HCT116 (cell line): ENCODE data around the gene SERPINI1. TPM values are rescaled to one million over a fixed set of nuclear protein-coding genes. Genes with fewer than 3 reads are reported as not detected.

Source experiments
- ATAC-seq: fragments of 200-7000 bp; cut with Tn5 transposase; 2 replicates; pipeline ENCODE4 v1.9.1; 2020; ENCODE audit warnings: mild to moderate bottlenecking, moderate library complexity
- BruUV-seq: library from RNA; stranded (reverse); fragments of 400-500 nt; replicated peaks from 2 replicates; lab custom pipeline; 2021; lab: Mats Ljungman, UMichigan
- CTCF ChIA-PET: fragments of 300-600 bp; sonication (Branson Sonifier 250); formaldehyde crosslinking; loops from one replicate; lab custom pipeline; 2021; ENCODE audit warnings: antibody characterized with exemption; lab: Charles Lee
- POLR2A ChIA-PET: fragments of 300-600, 350-600 bp; sonication (Branson Sonifier 250); formaldehyde crosslinking; loops from one replicate; lab custom pipeline; 2021; ENCODE audit warnings: antibody characterized with exemption; lab: Charles Lee
- RAD21 ChIA-PET, 2 experiments: fragments of 300-600 bp; sonication (Branson Sonifier 250); formaldehyde crosslinking; loops; one replicate each; lab custom pipeline; 2023; ENCODE audit warnings: low total read pairs in 2 of 2; ENCODE audit not compliant: uncharacterized antibody in 2 of 2, unreplicated experiment in 2 of 2, low non-redundant PET in 1 of 2; lab: Charles Lee
- DNase-seq: peaks from one replicate; pipeline ENCODE4 v3.0.0-alpha.2; 2010; ENCODE audit warnings: low read depth, low spot score
- H2AFZ ChIP-seq: fragments of 200-600 bp; shearing (Covaris generic), sonication (generic); 2 replicates; pipeline ENCODE4 v1.6.1; 2017; ENCODE audit warnings: low read depth, mixed run types, mixed read lengths, antibody characterized with exemption, low read length; ENCODE audit not compliant: poor library complexity, severe bottlenecking
- H3K27ac ChIP-seq: 2 replicates; pipeline ENCODE4 v1.5.1; 2012; ENCODE audit warnings: low read depth, low read length
- H3K27me3 ChIP-seq: fragments of 200-600 bp; sonication (generic); 2 replicates; pipeline ENCODE4 v1.6.1; 2016; ENCODE audit warnings: mixed run types, low read length, mixed read lengths; ENCODE audit not compliant: insufficient read depth
- H3K36me3 ChIP-seq, 2 experiments: fragments of 200-500 bp in 1 of 2; fragments of 200-600 bp in 1 of 2; sonication (Bioruptor generic) in 1 of 2; sonication (generic) in 1 of 2; 2 replicates each; pipeline versions ENCODE4 v1.5.1 to v1.6.1; 2014 to 2016; ENCODE audit warnings: low read length in 2 of 2, inconsistent platforms in 1 of 2, mixed read lengths in 1 of 2, mixed run types in 1 of 2; ENCODE audit not compliant: insufficient read depth in 2 of 2, control insufficient read depth in 1 of 2
- H3K4me1 ChIP-seq, 2 experiments: fragments of 200-600 bp in 1 of 2; sonication (generic) in 1 of 2; 2 replicates each; pipeline versions ENCODE4 v1.5.1 to v1.6.1; 2012 to 2017; ENCODE audit warnings: low read length in 2 of 2, inconsistent platforms in 1 of 2, mild to moderate bottlenecking in 1 of 2, mixed read lengths in 1 of 2, mixed run types in 1 of 2, moderate library complexity in 1 of 2; ENCODE audit not compliant: insufficient read depth in 2 of 2, control insufficient read depth in 1 of 2
- H3K4me2 ChIP-seq: fragments of 200-600 bp; sonication (generic); 2 replicates; pipeline ENCODE4 v1.6.1; 2017; ENCODE audit warnings: mixed run types, low read length, mixed read lengths
- H3K4me3 ChIP-seq, 2 experiments: fragments of 200-600 bp in 1 of 2; sonication (generic) in 1 of 2; replicated peaks in 1 of 2; 2 replicates each; pipeline ENCODE4 v1.5.1; 2011 to 2016; ENCODE audit warnings: low read length in 2 of 2, control low read depth in 1 of 2, low read depth in 1 of 2, mild to moderate bottlenecking in 1 of 2, mixed read lengths in 1 of 2, mixed run types in 1 of 2
- H3K79me2 ChIP-seq: fragments of 200-600 bp; sonication (generic); 2 replicates; pipeline ENCODE4 v1.6.1; 2017; ENCODE audit warnings: mild to moderate bottlenecking, mixed run types, low read length, moderate library complexity, mixed read lengths; ENCODE audit not compliant: insufficient read depth
- H3K9ac ChIP-seq: fragments of 200-600 bp; sonication (generic); 2 replicates; pipeline ENCODE4 v1.6.1; 2016; ENCODE audit warnings: low read length, mixed read lengths
- H3K9me2 ChIP-seq: fragments of 200-600 bp; sonication (generic), shearing (Covaris generic); 2 replicates; pipeline ENCODE4 v1.6.1; 2017; ENCODE audit warnings: mixed run types, mild to moderate bottlenecking, moderate library complexity; ENCODE audit not compliant: insufficient read depth
- H3K9me3 ChIP-seq, 2 experiments: fragments of 200-500 bp in 1 of 2; fragments of 200-600 bp in 1 of 2; sonication (Bioruptor generic) in 1 of 2; sonication (generic) in 1 of 2; 2 replicates each; pipeline ENCODE4 v1.6.1; 2014 to 2017; ENCODE audit warnings: low read length in 2 of 2, mixed read lengths in 2 of 2, inconsistent platforms in 1 of 2, low read depth in 1 of 2, mild to moderate bottlenecking in 1 of 2, mixed run types in 1 of 2, moderate library complexity in 1 of 2; ENCODE audit not compliant: control insufficient read depth in 1 of 2, insufficient read depth in 1 of 2
- H4K20me1 ChIP-seq: fragments of 200-600 bp; sonication (generic), shearing (Covaris generic); 2 replicates; pipeline ENCODE4 v1.6.1; 2017; ENCODE audit warnings: mixed run types, mild to moderate bottlenecking, moderate library complexity; ENCODE audit not compliant: insufficient read depth
- ATF3 ChIP-seq: IDR thresholded peaks from 2 replicates; pipeline ENCODE4 v1.6.1; 2012
- CEBPB ChIP-seq: IDR thresholded peaks from 2 replicates; pipeline ENCODE4 v1.6.1; 2012; ENCODE audit warnings: low read depth
- CTCF ChIP-seq, 3 experiments: fragments of 200-600 bp in 1 of 3; sonication (generic) in 1 of 3; IDR thresholded peaks in 2 of 3; conservative IDR thresholded peaks in 1 of 3; 2 replicates each; pipeline ENCODE4 v1.5.1; 2012 to 2017; ENCODE audit warnings: low read depth in 2 of 3, low read length in 2 of 3, antibody characterized with exemption in 1 of 3, borderline replicate concordance in 1 of 3, control low read depth in 1 of 3, mild to moderate bottlenecking in 1 of 3, mixed read lengths in 1 of 3, mixed run types in 1 of 3, moderate library complexity in 1 of 3; ENCODE audit not compliant: insufficient read depth in 1 of 3
- EGR1 ChIP-seq: IDR thresholded peaks from 2 replicates; pipeline ENCODE4 v1.6.1; 2012; ENCODE audit warnings: low read depth
- ELF1 ChIP-seq: IDR thresholded peaks from 2 replicates; pipeline ENCODE4 v1.6.1; 2012; ENCODE audit warnings: low read depth, borderline replicate concordance
- EZH2 ChIP-seq: fragments of 200-600 bp; sonication (generic); IDR thresholded peaks from 2 replicates; pipeline ENCODE4 v1.6.1; 2017; ENCODE audit warnings: antibody characterized with exemption, mixed run types
- EZH2phosphoT487 ChIP-seq: fragments of 200-600 bp; IDR thresholded peaks from 2 replicates; pipeline ENCODE4 v1.6.1; 2018; ENCODE audit warnings: antibody characterized with exemption, borderline replicate concordance
- FOSL1 ChIP-seq: IDR thresholded peaks from 2 replicates; pipeline ENCODE4 v1.6.1; 2012; ENCODE audit warnings: low read depth
- MAX ChIP-seq: IDR thresholded peaks from 2 replicates; pipeline ENCODE4 v1.6.1; 2012
- POLR2A ChIP-seq: IDR thresholded peaks from 2 replicates; pipeline ENCODE4 v1.7.0; 2011; ENCODE audit warnings: borderline replicate concordance; ENCODE audit not compliant: insufficient read depth, insufficient read length; ENCODE audit errors: extremely low read depth
- POLR2AphosphoS5 ChIP-seq: IDR thresholded peaks from 2 replicates; pipeline ENCODE4 v1.6.1; 2011; ENCODE audit warnings: mild to moderate bottlenecking, low read depth, low read length, moderate library complexity
- RAD21 ChIP-seq: IDR thresholded peaks from 2 replicates; pipeline ENCODE4 v1.6.1; 2012; ENCODE audit warnings: low read depth, mild to moderate bottlenecking
- SIN3A ChIP-seq: IDR thresholded peaks from 2 replicates; pipeline ENCODE4 v1.6.1; 2012; ENCODE audit warnings: low read depth
- SP1 ChIP-seq: IDR thresholded peaks from 2 replicates; pipeline ENCODE4 v1.6.1; 2012; ENCODE audit warnings: low read depth
- SRF ChIP-seq: IDR thresholded peaks from 2 replicates; pipeline ENCODE4 v1.6.1; 2012; ENCODE audit warnings: low read depth
- ZBTB33 ChIP-seq: IDR thresholded peaks from 2 replicates; pipeline ENCODE4 v1.6.1; 2011; ENCODE audit warnings: mild to moderate bottlenecking, low read length, moderate library complexity; ENCODE audit not compliant: insufficient replicate concordance; ENCODE audit errors: extremely low read depth
- ZNF274 ChIP-seq: fragments of 200-500 bp; sonication (Bioruptor generic); IDR thresholded peaks from 2 replicates; pipeline ENCODE4 v1.6.1; 2014; ENCODE audit warnings: mild to moderate bottlenecking, low read depth, low read length, inconsistent platforms
- intact Hi-C: fragments of 100-400 bp; cut with micrococcal nuclease; formaldehyde crosslinking; loops from 2 replicates; pipeline ENCODE4 v1.10.0; 2022
- total RNA-seq: library from RNA; stranded (reverse); gene quantifications from one replicate; pipeline ENCODE4 v1.2.1, GENCODE V29; 2021; ENCODE audit not compliant: unreplicated experiment

SERPINI1 gene
- total RNA-seq, 1 experiment from 2014 or later: 6.5 TPM

- TF ChIP-seq CTCF (IDR thresholded peaks at IDR 0.05 in 2 of 3, conservative IDR thresholded peaks at IDR 0.05 in 1 of 3; ENCODE audit: borderline replicate concordance in 1 of 3, insufficient read depth in 1 of 3, low read depth in 2 of 3, low read length in 2 of 3) (no peak), SIN3A (no peak), SP1 (no peak)
Observed at GRCh38 chr3:167773584-167773983, 38.1 kb downstream of the SERPINI1 start (continued).

- no TSS peak for BruUV-seq
- TF ChIP-seq ATF3 (no peak), POLR2A (no peak), RAD21 (no peak), EZH2phosphoT487 (no peak), CEBPB (no peak), ELF1 (no peak), MAX (no peak), ZBTB33 (no peak), EGR1 (no peak), ZNF274 (no peak), SIN3A (no peak), CTCF (IDR thresholded peaks at IDR 0.05 in 2 of 3, conservative IDR thresholded peaks at IDR 0.05 in 1 of 3; ENCODE audit: borderline replicate concordance in 1 of 3, insufficient read depth in 1 of 3, low read depth in 2 of 3, low read length in 2 of 3) (no peak), POLR2AphosphoS5 (no peak), FOSL1 (no peak), EZH2 (no peak), SRF (no peak)
Observed at GRCh38 chr3:167776066-167776685, 40.7 kb downstream of the SERPINI1 start.

More at GRCh38 chr3:167776066-167776685, 40.7 kb downstream of the SERPINI1 start:
- Histone ChIP-seq H3K27ac (no peak overlapping the region), H3K36me3 (no peaks in the 10 kb centered on the region), H3K27me3 (no peaks in the 10 kb centered on the region), H4K20me1 (no peaks in the 10 kb centered on the region), H3K4me1 (no peaks in the 10 kb centered on the region), H3K9me3 (peaks cover 0 to 5% of the 10 kb centered on the region in 2 experiments; a peak in 1 of 4 replicates), H3K4me3 (no peak overlapping the region), H2AFZ (no peak overlapping the region), H3K79me2 (no peaks in the 10 kb centered on the region), H3K4me2 (no peak overlapping the region), H3K9me2 (no peaks in the 10 kb centered on the region; the same call in 1 of the 2 replicates), H3K9ac (no peak overlapping the region)
- CTCF ChIA-PET: no interaction called here
- RAD21 ChIA-PET: no interaction called here
- intact Hi-C loops: no loop called here
- ATAC-seq (no peak), DNase-seq (no peak)
- POLR2A ChIA-PET: no interaction called here
